ENCODE measurements around the gene FAM227B. TPM values are rescaled to one million over a fixed set of nuclear protein-coding genes. Genes with fewer than 3 reads are reported as not detected.
"Not testable (repeated sequence)": the region's sequence is repeated elsewhere in the genome, so short reads cannot be mapped to it uniquely, and the experiment has no call there.

The FAM227B gene
- polyA plus RNA-seq, 1 donor from 2014 or later = 13.3 TPM

DNA sequence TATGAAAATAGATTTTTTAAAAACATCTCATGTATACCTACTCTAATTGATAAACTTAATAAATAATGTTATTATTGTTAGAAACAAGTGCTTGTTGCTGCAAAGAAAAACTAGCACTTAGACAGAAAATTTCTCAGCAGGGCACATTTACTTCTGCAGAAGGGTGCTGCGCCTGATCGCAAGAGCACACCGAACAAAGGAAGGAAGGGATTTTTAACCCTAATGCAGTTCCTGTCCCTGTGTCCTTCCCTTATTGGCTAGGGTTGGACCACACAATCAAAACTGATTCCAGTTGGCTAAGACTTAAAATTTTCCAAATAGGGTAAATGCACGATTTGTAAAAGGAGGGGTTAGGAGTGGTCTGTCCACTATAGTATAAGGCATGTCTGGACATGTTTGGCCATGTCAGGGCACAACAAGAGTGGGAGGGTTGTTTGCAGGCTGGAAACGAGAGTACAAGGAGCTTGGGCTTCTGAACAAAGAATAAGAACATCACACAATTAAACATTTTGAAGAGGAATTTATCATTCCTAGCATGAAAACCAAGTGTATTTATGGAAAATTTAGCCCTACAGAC is 4.9 kb upstream of the FAM227B start:
- Mint-ChIP-seq H3K9me3 (peaks cover 0 to 3% (median 0%) of the 10 kb centered on the region in 3 donors), H3K36me3 (peaks cover 12% of the 10 kb centered on the region), H3K4me1 (peaks cover 14 to 19% (median 15%) of the 10 kb centered on the region in 3 donors), H3K4me3 (peak overlapping the region in 1 of 4 donors; percentile 70), H3K27me3 (no peaks in the 10 kb centered on the region), H3K27ac (no peak overlapping the region)

DNA sequence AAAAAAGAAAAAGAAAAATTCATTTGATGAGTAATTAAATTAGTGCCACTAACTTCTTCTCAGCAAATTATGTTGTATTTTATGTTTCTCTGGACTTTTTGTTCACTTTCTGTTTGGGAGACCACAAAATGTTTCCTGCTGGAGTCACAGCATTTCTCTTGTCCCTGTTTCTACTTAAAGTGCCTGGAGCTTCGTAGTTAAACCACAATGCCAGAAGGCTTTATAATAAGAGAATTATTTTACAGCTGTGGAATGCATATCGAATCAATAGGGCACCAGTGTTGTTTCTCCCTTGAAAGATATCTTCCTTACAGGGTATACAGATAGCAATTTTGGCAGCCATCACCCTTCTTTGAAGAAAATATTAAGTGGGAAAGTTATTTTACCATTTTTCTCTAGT is 3.4 kb upstream of the FAM227B start:
- peaks cover 14 to 16% (median 15%) of the 10 kb centered on the region in 3 donors for H3K4me1 Mint-ChIP-seq
- peaks cover 12% of the 10 kb centered on the region for H3K36me3 Mint-ChIP-seq
- no peaks in the 10 kb centered on the region for H3K27me3 Mint-ChIP-seq
- H3K4me3 Mint-ChIP-seq = no peak overlapping the region
- H3K27ac Mint-ChIP-seq = no peak overlapping the region
- H3K9me3 Mint-ChIP-seq = peaks cover 0 to 3% (median 0%) of the 10 kb centered on the region in 3 donors

DNA sequence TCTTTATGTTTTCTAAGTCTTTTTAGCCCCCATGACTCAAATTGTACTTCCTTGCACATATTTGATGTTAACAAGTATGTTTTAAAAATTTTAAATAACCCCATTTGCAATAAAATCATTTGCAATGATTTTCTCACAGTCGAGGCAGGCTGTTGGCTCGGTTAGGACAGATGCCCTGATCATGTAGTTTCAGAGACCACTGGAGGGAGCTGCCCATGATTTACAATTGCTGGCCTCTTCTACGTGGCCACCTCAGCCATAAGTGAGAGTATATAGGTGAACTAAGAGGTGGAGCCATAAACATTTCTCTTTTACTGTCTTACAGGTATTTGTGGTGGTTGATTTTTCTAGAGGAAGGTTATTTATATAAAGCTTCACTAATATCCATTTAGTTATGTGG is 1.9 kb upstream of the FAM227B start:
- peaks cover 14% of the 10 kb centered on the region for H3K36me3 Mint-ChIP-seq
- peaks cover 16 to 23% (median 18%) of the 10 kb centered on the region in 3 donors for H3K4me1 Mint-ChIP-seq
- peak overlapping the region in 1 of 3 donors; percentile 46 for H3K27ac Mint-ChIP-seq
- peaks cover 0 to 3% (median 0%) of the 10 kb centered on the region in 3 donors for H3K9me3 Mint-ChIP-seq
- no peaks in the 10 kb centered on the region for H3K27me3 Mint-ChIP-seq
- peak overlapping the region in 2 of 4 donors; percentile 68 to 94 for H3K4me3 Mint-ChIP-seq

DNA sequence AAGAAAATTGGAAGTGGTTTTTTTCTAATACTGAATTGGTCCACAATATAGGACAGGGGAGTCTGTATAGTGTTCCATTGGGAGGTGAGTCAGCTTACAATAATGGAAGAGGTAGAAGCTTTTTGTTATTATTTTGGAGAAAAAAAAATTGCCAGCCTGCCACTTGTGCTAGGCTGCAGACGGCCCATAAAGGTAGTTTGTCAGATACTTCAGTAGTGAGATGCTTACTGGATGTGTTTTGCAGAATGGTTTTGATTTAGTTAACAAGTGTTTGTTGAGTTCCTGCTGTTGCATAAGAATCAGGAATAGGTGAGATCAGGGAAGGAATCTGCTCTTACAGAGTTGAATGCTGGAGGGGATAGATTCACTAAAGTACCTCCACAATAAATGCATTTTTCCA is 1.3 kb upstream of the FAM227B start:
- Mint-ChIP-seq H3K4me3 (peak overlapping the region; percentile 92 to 97 (median 96)), H3K9me3 (peaks cover 0 to 3% (median 0%) of the 10 kb centered on the region in 3 donors), H3K27me3 (no peaks in the 10 kb centered on the region), H3K27ac (peak overlapping the region; percentile 23 to 97 (median 80)), H3K36me3 (peaks cover 14% of the 10 kb centered on the region), H3K4me1 (peaks cover 16 to 23% (median 18%) of the 10 kb centered on the region in 3 donors)

DNA sequence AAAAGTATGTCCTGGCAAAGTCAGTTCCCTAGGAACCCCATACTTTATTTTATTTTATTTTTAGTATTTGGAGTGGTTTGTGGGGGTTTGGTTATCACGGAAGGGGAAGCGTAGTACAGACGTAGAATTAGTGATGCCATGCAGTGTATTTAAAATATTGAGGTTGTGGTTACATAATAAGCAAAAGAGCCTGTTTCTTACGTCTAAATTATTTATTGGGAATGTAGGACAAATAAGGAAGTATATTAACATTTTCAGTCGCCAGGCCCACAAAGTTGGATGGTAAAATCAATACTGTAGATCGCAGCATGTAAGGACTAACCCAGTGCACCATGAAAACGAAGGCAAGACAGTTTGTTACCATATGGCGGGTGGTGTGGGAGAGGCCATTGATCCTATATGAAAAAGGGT is 788 bp upstream of the FAM227B start:
- peak overlapping the region; percentile 80 to 97 (median 96) for H3K27ac Mint-ChIP-seq
- H3K36me3 Mint-ChIP-seq = peaks cover 11% of the 10 kb centered on the region
- peaks cover 0 to 3% (median 0%) of the 10 kb centered on the region in 3 donors for H3K9me3 Mint-ChIP-seq
- H3K4me3 Mint-ChIP-seq = peak overlapping the region; percentile 92 to 97 (median 96)
- peaks cover 16 to 23% (median 18%) of the 10 kb centered on the region in 3 donors for H3K4me1 Mint-ChIP-seq
- no peaks in the 10 kb centered on the region for H3K27me3 Mint-ChIP-seq

DNA sequence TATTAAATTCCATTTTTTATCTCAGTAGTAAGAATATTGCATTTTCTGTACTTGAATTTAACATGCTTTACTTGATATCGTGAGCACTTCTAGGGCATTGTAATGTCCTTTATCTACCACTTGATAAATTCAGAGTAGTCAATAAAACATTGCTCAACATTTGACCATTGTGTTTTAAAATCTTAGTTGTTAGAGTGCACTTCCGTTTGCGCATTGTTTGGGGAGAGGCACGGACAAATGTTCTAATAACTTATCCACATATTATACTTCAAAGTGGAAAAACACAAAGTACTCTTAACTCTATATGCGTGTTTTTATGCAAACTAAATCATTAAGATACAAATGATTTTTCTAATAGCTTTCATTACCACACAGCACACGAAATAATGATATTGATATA is 419 bp downstream of the FAM227B start:
- Mint-ChIP-seq H3K9me3 (peaks cover 0 to 2% (median 0%) of the 10 kb centered on the region in 3 donors), H3K36me3 (peaks cover 11% of the 10 kb centered on the region), H3K4me3 (peak overlapping the region; percentile 92 to 97 (median 96)), H3K4me1 (peaks cover 16 to 23% (median 16%) of the 10 kb centered on the region in 3 donors), H3K27ac (peak overlapping the region; percentile 80 to 97 (median 96)), H3K27me3 (no peaks in the 10 kb centered on the region)

DNA sequence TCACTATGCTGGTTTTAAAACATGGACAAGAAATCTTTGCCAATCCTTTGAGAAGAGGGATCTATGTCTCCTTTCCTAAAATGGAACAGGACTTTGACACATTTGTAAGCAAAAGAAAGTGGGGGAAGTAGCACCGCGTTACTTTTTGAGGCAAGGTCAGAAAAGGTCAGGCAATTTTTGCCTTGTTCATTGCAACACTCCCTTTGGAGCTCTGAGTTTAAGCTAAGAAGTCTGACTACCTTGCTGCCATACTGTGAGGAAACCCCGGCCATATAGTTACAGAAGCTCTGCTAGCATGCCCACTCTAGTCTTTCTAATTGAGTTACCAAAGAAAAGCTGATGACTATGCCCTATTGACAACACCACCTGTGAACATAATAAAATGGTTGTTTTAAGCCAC is 1.4 kb downstream of the FAM227B start:
- Mint-ChIP-seq H3K4me3 (peak overlapping the region in 3 of 4 donors; percentile 17 to 94 (median 57)), H3K27ac (peak overlapping the region in 1 of 3 donors; percentile 57), H3K27me3 (no peaks in the 10 kb centered on the region), H3K36me3 (peaks cover 13% of the 10 kb centered on the region), H3K4me1 (peaks cover 16 to 23% (median 16%) of the 10 kb centered on the region in 3 donors), H3K9me3 (peaks cover 3 to 7% (median 4%) of the 10 kb centered on the region in 3 donors)

DNA sequence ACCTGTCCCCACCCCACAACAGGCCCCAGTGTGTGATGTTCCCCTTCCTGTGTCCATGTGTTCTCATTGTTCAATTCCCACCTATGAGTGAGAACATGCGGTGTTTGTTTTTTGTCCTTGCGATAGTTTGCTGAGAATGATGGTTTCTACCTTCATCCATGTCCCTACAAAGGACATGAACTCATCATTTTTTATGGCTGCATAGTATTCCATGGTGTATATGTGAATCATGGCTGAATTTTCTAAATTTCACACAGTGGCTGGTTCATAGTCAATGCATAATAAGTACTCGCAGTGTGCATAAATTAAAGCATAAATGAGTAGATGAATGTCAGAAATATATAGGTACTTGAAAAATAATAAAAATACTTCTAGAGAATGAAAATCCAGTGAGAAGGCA is 8.4 kb downstream of the FAM227B start:
- H3K4me3 Mint-ChIP-seq, H3K27me3 Mint-ChIP-seq, H3K9me3 Mint-ChIP-seq, H3K4me1 Mint-ChIP-seq: not testable (repeated sequence)
- H3K36me3 Mint-ChIP-seq = peaks cover 24% of the 10 kb centered on the region
- H3K27ac Mint-ChIP-seq = peak overlapping the region in 1 of 3 donors; percentile 47

DNA sequence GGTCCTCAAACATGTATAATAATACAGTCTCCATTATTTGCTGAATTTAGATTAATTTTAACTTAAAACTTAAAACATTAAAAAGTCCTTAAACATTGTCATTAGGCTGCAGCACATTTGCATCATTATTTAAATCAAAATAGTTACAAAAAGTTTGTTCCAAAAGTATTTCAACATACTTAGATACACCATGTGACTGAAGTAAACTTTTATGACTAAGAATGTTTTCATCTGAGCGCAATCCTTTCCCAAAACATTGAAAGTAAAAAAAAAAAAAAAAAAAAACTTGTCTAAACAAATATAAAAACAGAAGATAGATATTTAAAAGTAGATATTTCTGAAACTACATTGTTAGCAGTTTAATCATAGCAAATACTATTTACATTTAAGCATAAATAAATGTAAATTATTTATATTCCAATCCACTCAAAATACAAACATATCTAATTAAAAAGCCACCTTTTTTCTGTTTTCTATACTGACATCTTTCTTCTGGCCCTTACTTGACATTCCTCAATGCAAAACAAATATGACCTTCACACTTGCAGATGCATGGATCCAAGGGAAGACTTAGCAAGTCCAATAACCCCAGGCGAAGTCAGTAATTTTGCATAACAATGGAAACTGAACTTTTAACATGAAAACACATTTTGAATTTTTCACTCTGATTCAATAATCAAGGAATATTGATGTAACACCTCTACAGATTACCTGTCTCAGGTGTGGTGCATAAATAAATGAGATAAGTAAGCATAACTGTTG is 10.3 kb downstream of the FAM227B start:
- no peak overlapping the region for H3K27ac Mint-ChIP-seq
- no peaks in the 10 kb centered on the region for H3K27me3 Mint-ChIP-seq
- no peaks in the 10 kb centered on the region for H3K4me1 Mint-ChIP-seq
- H3K9me3 Mint-ChIP-seq = peaks cover 3 to 6% (median 4%) of the 10 kb centered on the region in 3 donors
- no peak overlapping the region for H3K4me3 Mint-ChIP-seq
- H3K36me3 Mint-ChIP-seq = peaks cover 25% of the 10 kb centered on the region

DNA sequence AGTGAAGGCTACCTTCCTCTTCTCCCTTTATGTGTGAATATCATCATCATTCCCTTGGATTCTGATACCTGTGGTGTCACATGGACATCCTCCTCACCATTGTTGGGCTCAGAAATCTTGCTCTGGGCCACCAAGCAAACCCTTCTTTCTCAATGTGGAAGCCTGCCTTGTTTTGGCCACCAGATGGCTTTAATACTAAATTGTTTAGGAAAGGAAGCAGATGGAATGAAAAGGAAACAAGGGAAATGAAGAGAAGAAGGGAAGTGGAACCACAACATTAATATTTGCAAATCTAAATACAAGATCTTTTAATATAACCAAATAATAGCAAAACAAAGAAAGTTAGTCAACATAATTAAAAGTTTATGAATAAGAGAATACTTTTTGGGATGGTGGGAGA is 14.0 kb downstream of the FAM227B start:
- H3K9me3 Mint-ChIP-seq = peaks cover 11 to 22% (median 20%) of the 10 kb centered on the region in 3 donors
- no peaks in the 10 kb centered on the region for H3K4me1 Mint-ChIP-seq
- peaks cover 20% of the 10 kb centered on the region for H3K36me3 Mint-ChIP-seq
- no peak overlapping the region for H3K27ac Mint-ChIP-seq
- no peak overlapping the region for H3K4me3 Mint-ChIP-seq
- no peaks in the 10 kb centered on the region for H3K27me3 Mint-ChIP-seq

DNA sequence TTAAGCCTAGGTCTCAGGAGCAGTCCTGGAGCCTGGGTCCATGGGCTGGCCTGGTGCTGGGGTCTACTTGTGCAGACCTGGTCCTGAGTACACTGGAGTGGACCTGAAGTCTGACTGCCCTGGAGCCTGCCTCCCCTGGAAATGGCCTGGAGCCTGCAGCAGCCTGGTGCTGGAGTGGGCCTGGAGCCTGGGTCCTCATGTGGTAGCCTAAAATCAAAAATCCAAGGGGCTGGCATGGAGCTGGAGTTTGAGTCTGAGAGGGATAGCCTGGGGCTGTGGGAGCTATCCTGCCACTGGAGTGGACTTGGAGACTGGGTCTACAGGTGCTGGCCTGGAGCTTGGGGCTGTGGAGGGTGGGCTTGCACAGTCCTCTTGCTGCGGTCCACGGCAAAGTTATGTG is 15.0 kb downstream of the FAM227B start:
- Mint-ChIP-seq H3K27me3 (no peaks in the 10 kb centered on the region), H3K36me3 (peaks cover 20% of the 10 kb centered on the region), H3K4me1 (no peaks in the 10 kb centered on the region), H3K9me3 (peaks cover 11 to 25% (median 25%) of the 10 kb centered on the region in 3 donors), H3K27ac (no peak overlapping the region), H3K4me3 (no peak overlapping the region)

DNA sequence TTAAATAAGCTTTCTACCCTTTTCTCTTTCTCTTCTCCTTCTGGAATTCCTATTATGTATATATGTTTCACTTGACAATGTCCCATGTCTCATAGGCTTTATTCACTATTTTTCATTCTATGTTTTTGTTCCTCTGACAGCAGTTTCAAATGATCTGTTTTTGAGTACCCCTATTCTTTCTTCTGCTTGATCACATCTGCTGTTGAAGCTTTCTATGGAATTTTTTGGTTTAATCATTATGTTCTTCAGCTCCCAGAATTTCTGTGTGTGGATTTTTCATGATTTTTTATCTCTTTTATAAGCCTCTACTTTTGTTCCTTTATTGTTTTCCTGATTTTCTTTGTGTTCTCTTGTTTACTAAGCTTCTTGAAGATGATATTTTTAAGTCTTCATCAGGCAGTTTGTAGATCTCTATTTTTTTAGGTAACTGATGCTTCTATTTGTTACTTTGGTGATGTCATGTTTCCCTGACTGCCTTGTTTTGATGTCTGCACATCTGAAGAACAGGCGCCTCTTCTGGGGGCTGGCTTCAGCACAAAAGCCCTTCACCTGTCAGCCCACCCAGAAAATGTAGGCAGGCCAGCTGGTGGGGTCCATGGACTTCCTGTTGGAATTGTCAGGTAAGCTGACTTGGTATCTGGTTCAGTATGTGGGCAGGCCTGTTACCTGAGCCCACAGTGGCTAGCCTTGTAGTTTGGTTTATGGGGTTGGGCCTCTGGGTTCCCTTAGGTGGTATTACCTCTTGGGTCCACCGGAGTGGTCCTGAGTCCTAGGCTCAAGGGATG is 15.8 kb downstream of the FAM227B start:
- Mint-ChIP-seq H3K36me3 (peaks cover 18% of the 10 kb centered on the region), H3K27me3 (no peaks in the 10 kb centered on the region), H3K4me3 (peak overlapping the region in 1 of 4 donors; percentile 55), H3K9me3 (peaks cover 12 to 28% (median 25%) of the 10 kb centered on the region in 3 donors), H3K27ac (no peak overlapping the region), H3K4me1 (no peaks in the 10 kb centered on the region)

DNA sequence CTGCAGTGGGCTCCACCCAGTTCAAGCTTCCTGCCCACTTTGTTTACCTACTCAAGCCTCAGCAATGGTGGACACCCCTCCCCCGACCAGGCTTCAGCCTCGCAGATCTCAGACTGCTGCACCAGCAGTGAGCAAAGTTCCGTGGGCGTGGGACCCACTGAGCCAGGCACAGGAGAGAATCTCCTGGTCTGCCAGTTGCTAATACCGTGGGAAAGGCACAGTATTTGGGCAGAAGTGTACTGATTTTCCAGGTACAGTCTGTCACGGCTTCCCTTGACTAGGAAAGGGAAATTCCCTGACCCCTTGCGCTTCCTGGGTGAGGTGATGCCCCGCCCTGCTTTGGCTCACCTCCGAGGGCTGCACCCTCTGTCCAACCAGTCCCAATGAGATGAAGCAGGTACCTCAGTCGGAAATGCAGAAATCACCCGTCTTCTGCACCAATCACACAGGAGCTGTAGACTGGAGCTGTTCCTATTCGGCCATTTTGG is 27.7 kb downstream of the FAM227B start:
- not testable (repeated sequence) for H3K4me1 Mint-ChIP-seq, H3K27ac Mint-ChIP-seq, H3K27me3 Mint-ChIP-seq, H3K36me3 Mint-ChIP-seq, H3K4me3 Mint-ChIP-seq
- H3K9me3 Mint-ChIP-seq = peaks cover 5 to 27% (median 11%) of the 10 kb centered on the region in 3 donors

DNA sequence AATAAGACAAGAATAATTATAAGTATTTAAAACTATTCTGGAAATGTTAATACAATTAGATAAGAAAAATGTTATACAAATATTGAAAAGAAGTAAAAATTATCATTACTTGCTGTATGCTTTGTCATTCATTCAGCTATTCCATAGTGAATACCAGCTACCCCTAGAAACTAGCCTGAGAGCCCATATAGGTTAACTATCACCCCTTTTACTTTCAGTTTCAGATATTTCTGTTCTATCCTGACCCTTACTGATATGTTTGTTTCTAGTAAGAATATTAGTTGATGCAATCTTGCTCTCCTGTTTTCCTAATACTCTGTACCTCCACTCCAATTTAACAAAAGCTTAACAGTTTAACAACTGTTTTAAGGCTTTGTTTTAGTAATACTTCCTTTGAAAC is 31.6 kb downstream of the FAM227B start:
- Mint-ChIP-seq H3K9me3 (peaks cover 0 to 11% (median 2%) of the 10 kb centered on the region in 3 donors), H3K4me3 (no peak overlapping the region), H3K27me3 (no peaks in the 10 kb centered on the region), H3K36me3 (peaks cover 8% of the 10 kb centered on the region), H3K27ac (no peak overlapping the region), H3K4me1 (peaks cover 3 to 7% (median 3%) of the 10 kb centered on the region in 3 donors)

DNA sequence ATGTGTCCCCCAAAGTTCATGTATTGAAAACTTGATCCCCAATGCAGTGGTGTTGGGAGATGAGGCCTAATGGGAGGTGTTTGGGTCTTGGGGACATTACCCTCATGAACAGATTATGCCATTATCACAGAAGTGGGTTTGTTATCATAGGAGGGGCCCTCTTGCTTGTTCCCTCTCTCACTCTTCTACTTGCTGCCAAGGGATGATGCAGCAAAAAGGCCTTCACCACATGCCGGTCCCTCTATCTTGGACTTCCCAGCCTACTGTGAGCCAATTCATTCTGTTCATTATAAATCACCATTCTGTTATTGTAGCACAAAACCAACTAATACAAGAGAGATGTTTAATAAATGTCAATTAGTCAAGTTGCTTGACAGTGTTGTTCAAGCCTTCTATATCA is 47.2 kb downstream of the FAM227B start:
- H3K9me3 Mint-ChIP-seq = peaks cover 11 to 20% (median 11%) of the 10 kb centered on the region in 3 donors
- no peak overlapping the region for H3K4me3 Mint-ChIP-seq
- H3K36me3 Mint-ChIP-seq = peaks cover 17% of the 10 kb centered on the region
- H3K27me3 Mint-ChIP-seq = no peaks in the 10 kb centered on the region
- H3K27ac Mint-ChIP-seq = no peak overlapping the region
- no peaks in the 10 kb centered on the region for H3K4me1 Mint-ChIP-seq

All from IgD-negative memory B cell (primary cell).